Bladder microvascular endothelial cell (primary cell): Measurements from ENCODE around the gene ID1. TPM values are rescaled to one million over a fixed set of nuclear protein-coding genes. Genes with fewer than 3 reads are reported as not detected.

Experiments used
- total RNA-seq: library from RNA; depleted of rRNA; stranded (reverse); fragments of >200 nt; gene quantifications from 2 replicates; pipeline ENCODE4 v1.2.3, GENCODE V29; 2014

The ID1 gene
- total RNA-seq = 282 and 476 TPM in 2 replicates

GRCh38 chr20:31605031-31605901 is at the start of gene ID1:
Gene ID1, plus strand, starts transcription at chr20:31605289. Its CDS starts 99 bp downstream, at chr20:31605388.

DNA sequence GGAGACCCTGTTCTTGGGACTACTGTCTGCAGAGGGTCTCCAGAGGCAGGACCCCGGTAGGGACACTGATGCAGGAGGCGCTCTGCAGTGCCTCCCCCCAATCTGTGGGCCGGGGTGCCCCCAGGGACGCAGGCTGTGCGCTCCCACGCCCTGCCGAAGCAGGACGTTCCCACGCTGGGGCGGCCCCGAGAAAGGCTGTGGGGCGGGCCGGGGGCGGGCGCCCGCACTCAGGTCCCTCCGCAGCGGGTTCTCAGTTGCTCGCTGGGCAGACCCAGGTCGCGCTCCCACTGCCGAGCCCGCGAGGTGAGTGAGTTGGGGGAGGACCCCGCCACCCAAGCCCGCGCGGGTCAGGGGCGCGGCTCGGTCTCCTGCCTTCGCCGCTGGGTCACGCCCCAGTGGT is 32.6 kb downstream of the ID1 start, which contains the start of gene COX4I2:
Gene COX4I2 (plus strand): TSS at position 253 of the 400 bp plus-strand sequence. CDS start 1,106 bp downstream, outside the sequence.

Other genes starting within 250 kb of the ID1 start
- not detected in 2 replicates for gene DEFB118, start 236.7 kb upstream of the ID1 start, total RNA-seq
- not detected in 2 replicates for gene DEFB119, start 214.7 kb upstream of the ID1 start, total RNA-seq
- not detected in 2 replicates for gene DEFB121, start 199.1 kb upstream of the ID1 start, total RNA-seq
- gene DEFB123, start 164.7 kb upstream of the ID1 start, total RNA-seq = not detected in 2 replicates
- not detected in 2 replicates for gene DEFB124, start 130.2 kb upstream of the ID1 start, total RNA-seq
- 0.06 TPM in 1 of 2 replicates, not detected in the other for gene REM1, start 130.0 kb upstream of the ID1 start, total RNA-seq
- gene HM13, start 90.8 kb upstream of the ID1 start, total RNA-seq = 31.6 and 74.3 TPM in 2 replicates
- gene COX4I2, start 32.6 kb downstream of the ID1 start, total RNA-seq = not detected in 2 replicates
- gene BCL2L1, start 117.6 kb downstream of the ID1 start, total RNA-seq = 37.7 and 88.4 TPM in 2 replicates
- 25.2 and 35.5 TPM in 2 replicates for gene TPX2, start 134.0 kb downstream of the ID1 start, total RNA-seq
- 0.49 and 16.7 TPM in 2 replicates for gene MYLK2, start 214.1 kb downstream of the ID1 start, total RNA-seq
- gene FOXS1, start 240.3 kb downstream of the ID1 start, total RNA-seq = 0.16 and 0.25 TPM in 2 replicates